IMR-90 (cell line): Measurements from ENCODE around the gene CDHR1.

ENCODE experiments used
- CEBPB ChIP-seq: IDR thresholded peaks from 2 replicates; pipeline ENCODE4 v1.6.1; 2012; ENCODE audit warnings: low read depth, low read length, improper control_type of control experiment
- CTCF ChIP-seq: conservative IDR thresholded peaks from 2 replicates; pipeline ENCODE4 v1.5.1; 2012; ENCODE audit warnings: mild to moderate bottlenecking, low read depth, low read length, improper control_type of control experiment
- ELK1 ChIP-seq: fragments of 150-350 bp; IDR thresholded peaks from 2 replicates; pipeline ENCODE4 v1.6.1; 2016; ENCODE audit warnings: low read depth, mild to moderate bottlenecking, low read length, moderate library complexity, borderline replicate concordance
- FOS ChIP-seq: fragments of 150-350 bp; IDR thresholded peaks from 2 replicates; pipeline ENCODE4 v1.6.1; 2016; ENCODE audit warnings: low read depth, low read length
- MAFK ChIP-seq: IDR thresholded peaks from 2 replicates; pipeline ENCODE4 v1.6.1; 2012; ENCODE audit warnings: low read depth, low read length, improper control_type of control experiment
- MAZ ChIP-seq: IDR thresholded peaks from 2 replicates; pipeline ENCODE4 v1.6.1; 2012; ENCODE audit warnings: low read depth, mild to moderate bottlenecking, low read length, improper control_type of control experiment, moderate library complexity, borderline replicate concordance
- MXI1 ChIP-seq: IDR thresholded peaks from 2 replicates; pipeline ENCODE4 v1.6.1; 2012; ENCODE audit warnings: low read depth, mild to moderate bottlenecking, low read length, moderate library complexity, borderline replicate concordance
- NFE2L2 ChIP-seq: fragments of 150-350 bp; IDR thresholded peaks from 2 replicates; pipeline ENCODE4 v1.6.1; 2016; ENCODE audit warnings: low read depth, mild to moderate bottlenecking, low read length
- POLR2A ChIP-seq: IDR thresholded peaks from 2 replicates; pipeline ENCODE4 v1.6.1; 2012; ENCODE audit warnings: mild to moderate bottlenecking, low read depth, low read length
- RAD21 ChIP-seq: IDR thresholded peaks from 2 replicates; pipeline ENCODE4 v1.6.1; 2012; ENCODE audit warnings: low read length, improper control_type of control experiment
- RFX5 ChIP-seq: IDR thresholded peaks from 2 replicates; pipeline ENCODE4 v1.8.0; 2012; ENCODE audit warnings: low read depth, mild to moderate bottlenecking, low read length, moderate library complexity
- SMC3 ChIP-seq: fragments of 150-350 bp; IDR thresholded peaks from 2 replicates; pipeline ENCODE4 v1.6.1; 2016; ENCODE audit warnings: low read depth, mild to moderate bottlenecking, antibody characterized with exemption, low read length, moderate library complexity
- USF2 ChIP-seq: fragments of 150-350 bp; IDR thresholded peaks from 2 replicates; pipeline ENCODE4 v1.6.1; 2017; ENCODE audit warnings: mild to moderate bottlenecking, antibody characterized with exemption, low read length, low read depth

GRCh38 chr10:84225427-84226173, 31.3 kb downstream of the CDHR1 start, which contains the start of gene LRIT2:
- no peak for TF ChIP-seq CTCF
- no peak for TF ChIP-seq POLR2A
- TF ChIP-seq MAZ: no peak
- TF ChIP-seq NFE2L2: no peak
- no peak for TF ChIP-seq MAFK
- no peak for TF ChIP-seq RAD21
- no peak for TF ChIP-seq RFX5
- TF ChIP-seq FOS: no peak
- no peak for TF ChIP-seq USF2
- TF ChIP-seq SMC3: no peak
- no peak for TF ChIP-seq CEBPB
- no peak for TF ChIP-seq ELK1
- TF ChIP-seq MXI1: no peak
